ENCODE results near the gene NPAS3.
A peak's percentile ranks its signal among the peaks of the same experiment; 100 is the strongest.

Gene NPAS3

DNA sequence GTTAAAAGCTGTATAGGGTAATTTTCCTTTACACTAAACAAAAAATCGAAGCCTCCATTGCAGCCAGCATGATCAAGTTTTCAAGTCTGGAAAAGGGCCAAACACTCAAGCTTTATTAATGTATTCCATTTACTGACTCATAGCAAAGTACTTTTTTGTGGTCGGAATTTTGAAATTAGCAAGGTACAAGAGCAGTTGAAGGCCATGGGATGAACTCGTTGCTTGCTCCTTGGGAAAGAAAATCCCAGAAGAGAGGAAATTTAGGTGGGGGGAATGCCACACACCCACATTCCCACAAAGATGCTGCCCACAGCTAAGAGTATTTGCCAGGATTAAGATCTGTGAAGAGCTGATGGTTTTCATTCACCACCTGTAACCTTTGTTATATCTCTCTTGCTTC lies 678.5 kb downstream of the NPAS3 start:
- TF ChIP-seq, protein P1, sequence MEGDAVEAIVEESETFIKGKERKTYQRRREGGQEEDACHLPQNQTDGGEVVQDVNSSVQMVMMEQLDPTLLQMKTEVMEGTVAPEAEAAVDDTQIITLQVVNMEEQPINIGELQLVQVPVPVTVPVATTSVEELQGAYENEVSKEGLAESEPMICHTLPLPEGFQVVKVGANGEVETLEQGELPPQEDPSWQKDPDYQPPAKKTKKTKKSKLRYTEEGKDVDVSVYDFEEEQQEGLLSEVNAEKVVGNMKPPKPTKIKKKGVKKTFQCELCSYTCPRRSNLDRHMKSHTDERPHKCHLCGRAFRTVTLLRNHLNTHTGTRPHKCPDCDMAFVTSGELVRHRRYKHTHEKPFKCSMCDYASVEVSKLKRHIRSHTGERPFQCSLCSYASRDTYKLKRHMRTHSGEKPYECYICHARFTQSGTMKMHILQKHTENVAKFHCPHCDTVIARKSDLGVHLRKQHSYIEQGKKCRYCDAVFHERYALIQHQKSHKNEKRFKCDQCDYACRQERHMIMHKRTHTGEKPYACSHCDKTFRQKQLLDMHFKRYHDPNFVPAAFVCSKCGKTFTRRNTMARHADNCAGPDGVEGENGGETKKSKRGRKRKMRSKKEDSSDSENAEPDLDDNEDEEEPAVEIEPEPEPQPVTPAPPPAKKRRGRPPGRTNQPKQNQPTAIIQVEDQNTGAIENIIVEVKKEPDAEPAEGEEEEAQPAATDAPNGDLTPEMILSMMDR (conservative IDR thresholded peaks at IDR 0.05; ENCODE audit: control insufficient read depth, insufficient read depth, low read depth, low read length), result no peak

DNA sequence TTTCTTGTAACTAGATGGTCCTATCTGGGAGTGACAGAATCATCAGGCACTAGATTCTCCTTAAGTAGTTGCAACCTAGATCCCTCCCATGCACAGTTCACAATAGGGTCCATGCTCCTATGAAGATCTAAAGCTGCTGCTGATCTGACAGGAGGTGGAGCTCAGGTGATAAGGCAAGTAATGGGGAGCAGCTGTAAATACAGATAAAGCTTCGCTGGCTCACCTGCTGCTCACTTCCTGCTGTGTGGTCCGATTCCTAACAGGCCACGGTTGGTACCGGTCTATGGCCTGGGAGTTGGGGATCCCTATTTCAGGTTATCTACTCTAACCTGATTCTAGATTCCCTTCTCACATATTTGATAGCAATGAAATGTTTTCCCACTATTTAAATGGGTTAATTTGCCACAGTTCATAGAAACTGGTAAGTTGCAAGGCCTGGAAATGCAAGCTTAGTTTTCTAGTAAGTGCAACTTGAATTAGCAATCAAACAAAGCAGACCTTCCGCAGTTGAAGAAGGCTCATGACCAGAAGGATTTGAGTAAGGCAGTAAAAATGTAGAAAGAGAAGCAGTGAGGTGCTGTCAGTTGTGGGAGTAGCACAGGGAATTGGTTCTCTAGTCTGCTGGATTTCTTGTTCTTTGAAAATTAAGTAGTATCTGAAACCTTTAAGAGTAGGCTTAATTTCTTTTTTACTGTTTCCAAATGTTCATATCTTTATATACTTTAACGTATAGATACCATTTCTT lies 679.9 kb downstream of the NPAS3 start:
- TF ChIP-seq, protein P1 (conservative IDR thresholded peaks at IDR 0.05; ENCODE audit: control insufficient read depth, insufficient read depth, low read depth, low read length), result no peak
- DNase-seq (ENCODE audit: low read depth), result peak; percentile 11
- no peak overlapping the region for H3K4me3 ChIP-seq (ENCODE audit: control insufficient read depth, low read depth, low read length)

More for the DNA sequence above, 678.5 kb downstream of the NPAS3 start:
- DNase-seq (ENCODE audit: low read depth), result peak; percentile 91
- no peak overlapping the region for H3K4me3 ChIP-seq (ENCODE audit: control insufficient read depth, low read depth, low read length)

DNA sequence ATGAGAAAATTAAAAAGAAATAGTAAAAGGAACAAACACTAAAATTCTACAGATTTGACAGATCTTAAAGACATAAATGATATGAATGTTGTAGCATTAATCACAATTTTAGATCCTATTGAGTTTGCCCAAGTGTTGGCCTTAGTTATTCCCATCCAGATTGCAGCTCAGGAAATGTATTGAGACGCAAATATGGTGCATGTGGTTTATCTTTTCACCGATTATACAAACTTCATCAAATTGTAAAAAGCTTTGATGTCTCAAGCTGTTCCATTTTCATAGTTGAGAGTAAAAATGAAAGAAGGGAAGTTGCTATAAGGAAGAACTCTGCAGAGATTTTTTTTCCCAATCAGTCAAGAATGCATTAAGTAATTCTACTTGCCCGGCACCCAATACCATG lies 683.8 kb downstream of the NPAS3 start:
- TF ChIP-seq, protein P1 (conservative IDR thresholded peaks at IDR 0.05; ENCODE audit: control insufficient read depth, insufficient read depth, low read depth, low read length), result no peak
- no peak for DNase-seq (ENCODE audit: low read depth)
- no peak overlapping the region for H3K4me3 ChIP-seq (ENCODE audit: control insufficient read depth, low read depth, low read length)

DNA sequence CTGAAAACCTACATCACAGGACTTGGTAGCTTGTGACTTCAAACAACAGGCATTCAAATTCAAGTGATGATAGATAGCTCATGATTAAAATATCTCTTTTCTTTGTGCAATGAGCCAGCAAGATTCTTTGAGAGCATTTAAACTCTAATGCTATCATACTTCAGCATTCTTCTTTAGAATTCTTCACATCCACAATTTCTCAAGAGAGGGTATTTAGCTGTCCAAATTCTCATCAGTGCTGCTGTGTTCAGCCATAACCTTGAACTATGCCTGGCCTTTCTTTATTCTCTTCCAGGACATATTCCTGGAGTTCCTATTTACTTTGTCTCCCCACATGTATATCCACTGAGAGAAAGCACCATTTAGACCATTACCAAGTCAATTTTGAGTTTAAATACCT lies 691.1 kb downstream of the NPAS3 start:
- TF ChIP-seq, protein P1 (conservative IDR thresholded peaks at IDR 0.05; ENCODE audit: control insufficient read depth, insufficient read depth, low read depth, low read length), result no peak
- no peak for DNase-seq (ENCODE audit: low read depth)

DNA sequence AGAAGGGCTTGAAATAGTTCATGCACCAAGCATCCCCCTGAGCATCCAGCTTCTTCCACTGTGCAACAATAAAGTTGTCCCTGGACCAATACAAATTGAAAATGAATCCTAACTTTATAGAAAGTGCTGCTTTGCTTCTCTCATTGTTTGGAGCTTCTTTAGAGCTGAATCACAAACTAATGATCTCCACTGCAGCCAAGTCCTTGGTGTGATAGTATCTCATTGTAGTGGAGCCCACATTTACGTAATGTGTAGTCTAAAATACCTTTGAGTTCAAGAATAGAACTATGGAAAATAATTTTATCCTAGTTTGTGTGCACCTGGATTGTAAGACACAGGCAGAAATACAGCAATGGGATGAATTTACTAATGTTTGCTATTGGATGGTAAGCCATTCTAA lies 692.3 kb downstream of the NPAS3 start:
- TF ChIP-seq, protein P1 (conservative IDR thresholded peaks at IDR 0.05; ENCODE audit: control insufficient read depth, insufficient read depth, low read depth, low read length), result no peak
- H3K4me3 ChIP-seq (ENCODE audit: control insufficient read depth, low read depth, low read length), result no peak overlapping the region
- DNase-seq (ENCODE audit: low read depth), result no peak

More for the DNA sequence above, 691.1 kb downstream of the NPAS3 start:
- no peak overlapping the region for H3K4me3 ChIP-seq (ENCODE audit: control insufficient read depth, low read depth, low read length)

DNA sequence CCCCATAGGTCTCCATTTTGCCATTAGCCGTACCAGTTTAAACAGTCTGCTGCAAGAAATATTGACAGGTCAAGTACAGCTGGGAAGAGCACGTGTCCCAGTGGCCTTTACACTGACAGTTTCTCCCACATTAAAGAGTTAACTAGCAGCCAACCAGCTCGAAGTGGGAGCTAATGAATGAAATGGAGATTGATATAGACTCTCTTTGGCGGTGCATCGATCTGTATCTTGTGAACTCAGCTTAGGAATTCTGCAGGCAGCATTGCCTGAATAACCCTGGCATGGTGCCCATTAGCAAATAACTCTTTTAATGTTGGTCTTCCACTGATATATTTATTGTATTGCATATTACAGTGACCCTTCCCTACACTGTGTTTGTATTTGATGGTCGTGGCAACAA lies 692.8 kb downstream of the NPAS3 start:
- H3K4me3 ChIP-seq (ENCODE audit: control insufficient read depth, low read depth, low read length), result no peak overlapping the region
- TF ChIP-seq, protein P1 (conservative IDR thresholded peaks at IDR 0.05; ENCODE audit: control insufficient read depth, insufficient read depth, low read depth, low read length), result no peak
- no peak for DNase-seq (ENCODE audit: low read depth)

Measured in fibroblast of mammary gland (primary cell).